NCI-H748 (cell line): Measurements from ENCODE around the gene TTC23.
"Not testable (repeated sequence)": the region's sequence is repeated elsewhere in the genome, so short reads cannot be mapped to it uniquely, and the experiment has no call there.

Source experiments
- DNase-seq: peaks from one replicate; lab custom pipeline; 2025; ENCODE audit not compliant: unreplicated experiment; lab: John Stamatoyannopoulos, UW

The TTC23 gene

DNA sequence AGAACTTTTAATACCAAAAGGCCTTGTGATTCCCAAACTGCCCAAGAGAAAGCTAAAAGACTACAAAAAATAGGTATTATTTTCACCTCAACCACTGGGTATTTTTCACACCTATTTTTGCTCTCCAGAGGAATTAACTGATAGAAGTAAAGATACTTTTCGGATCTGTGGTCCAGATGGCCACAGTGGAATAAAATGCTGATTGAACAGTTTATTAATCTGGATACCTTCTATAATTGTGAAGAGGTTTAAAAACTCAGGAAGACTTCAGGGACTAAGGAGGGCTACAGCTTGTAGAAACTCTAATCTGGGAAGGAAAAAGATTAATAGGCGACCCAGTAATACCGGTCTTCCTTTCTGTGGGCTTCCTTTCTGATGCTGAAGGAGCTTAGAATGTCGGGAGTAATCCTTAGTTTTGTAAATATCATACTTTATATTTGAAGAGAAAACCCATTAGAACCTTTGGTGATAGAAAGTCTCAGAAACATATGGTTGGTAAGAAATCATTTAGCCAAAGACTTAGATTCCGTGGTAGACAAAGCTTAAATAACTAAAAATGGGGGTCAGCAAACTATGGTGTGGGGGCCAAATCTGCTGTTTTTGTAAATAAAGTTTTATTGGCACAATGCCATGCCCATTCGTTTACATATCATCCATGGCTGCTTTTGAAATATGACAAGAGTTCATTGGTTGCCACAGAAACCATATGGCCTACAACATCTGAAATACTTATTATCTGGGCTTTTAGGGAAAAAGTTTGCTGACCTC is 47.8 kb downstream of the TTC23 start:
- DNase-seq, result no peak

DNA sequence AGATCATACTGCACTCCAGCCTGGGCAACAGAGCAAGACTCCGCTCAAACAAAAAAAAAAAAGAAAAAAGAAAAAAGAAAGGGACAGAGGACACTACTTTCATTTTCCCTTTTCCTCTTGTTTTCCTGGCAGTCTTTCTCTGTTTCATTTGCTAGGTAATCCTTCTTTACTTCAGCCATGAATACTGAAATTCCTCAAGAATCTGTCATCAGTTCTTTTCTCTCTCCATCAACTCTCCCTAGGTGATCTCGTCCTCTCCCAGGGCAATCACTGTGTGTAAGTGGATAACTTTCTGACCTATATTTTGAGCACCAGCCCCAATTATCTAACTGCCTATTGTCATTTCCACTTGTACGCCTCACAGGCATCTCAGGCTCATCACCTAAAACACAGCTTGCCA is 51.5 kb downstream of the TTC23 start:
- DNase-seq, result no peak

DNA sequence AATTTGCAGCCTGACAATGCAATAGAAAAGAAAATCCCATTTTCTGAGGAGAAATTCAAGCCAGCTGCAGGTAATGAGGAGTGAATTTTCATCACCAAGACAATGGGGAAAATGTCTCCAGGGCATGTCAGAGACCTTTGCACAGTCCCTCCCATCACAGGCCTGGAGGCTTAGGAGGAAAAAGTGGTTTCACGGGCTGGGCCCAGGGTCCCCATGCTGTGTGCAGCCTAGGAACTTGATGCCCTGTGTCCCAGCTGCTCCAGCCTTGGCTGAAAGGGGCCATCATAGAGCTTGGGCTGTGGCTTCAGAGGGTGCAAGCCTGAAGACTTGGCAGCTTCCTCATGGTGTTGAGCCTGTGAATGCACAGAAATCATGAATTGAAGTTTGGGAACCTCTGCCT is 57.2 kb downstream of the TTC23 start:
- DNase-seq, result not testable (repeated sequence)

DNA sequence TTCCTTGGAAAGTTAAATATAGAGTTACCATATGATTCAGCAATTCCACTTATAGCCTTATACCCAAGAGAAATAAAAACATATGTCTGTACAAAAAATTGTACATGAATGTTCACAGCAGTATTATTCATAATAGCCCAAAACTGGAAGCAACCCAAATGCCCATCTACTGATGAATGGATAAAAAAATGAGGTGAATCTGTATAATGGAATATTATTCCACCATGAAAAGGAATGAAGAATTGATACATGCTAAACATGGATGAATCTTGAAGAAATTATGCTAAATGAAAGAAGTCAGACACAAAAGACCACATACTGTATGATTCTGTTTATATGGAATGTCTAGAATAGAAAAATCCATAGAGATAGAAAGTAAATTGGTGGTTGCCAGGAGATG is 61.4 kb downstream of the TTC23 start:
- DNase-seq, result no peak

DNA sequence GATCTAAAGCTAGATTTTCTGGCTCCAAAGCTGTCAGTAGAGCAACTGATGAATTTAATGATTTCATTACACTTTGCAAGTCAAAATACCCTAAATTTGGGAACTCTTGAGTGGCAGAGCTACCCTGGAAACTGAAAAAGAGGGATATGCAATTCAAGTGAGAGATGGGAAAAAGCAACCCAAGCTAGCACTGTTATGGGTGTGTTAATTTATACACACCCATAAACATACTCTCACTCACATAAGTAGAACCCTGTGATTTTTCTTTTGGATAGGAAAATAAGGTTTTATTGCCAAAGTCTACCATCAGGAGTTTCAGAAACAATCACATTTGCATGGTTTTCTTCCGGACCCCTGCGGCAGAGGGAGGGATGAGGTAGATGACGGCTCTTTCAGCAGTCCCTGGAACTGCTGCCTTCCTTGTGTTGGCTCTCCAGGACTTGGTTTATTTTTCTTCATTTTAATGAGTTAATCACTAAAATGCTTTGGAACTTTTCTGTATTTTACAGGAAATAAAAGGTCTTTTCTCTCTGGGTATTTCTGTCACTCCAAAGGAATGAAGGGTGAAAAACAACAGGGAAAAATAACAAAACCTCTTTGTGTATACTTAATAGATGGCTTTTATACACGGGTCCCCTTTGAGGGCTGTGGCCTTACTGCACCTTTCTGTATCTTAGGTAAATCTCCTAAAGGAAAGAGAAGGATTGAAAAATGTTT is 63.8 kb downstream of the TTC23 start:
- DNase-seq, result no peak

- DNase-seq, result no peak
These were observed 66.6 kb downstream of the TTC23 start for GRCh38 chr15:99182791-99183190.

- DNase-seq, result no peak
These were observed 67.8 kb downstream of the TTC23 start for GRCh38 chr15:99181545-99181971.

DNA sequence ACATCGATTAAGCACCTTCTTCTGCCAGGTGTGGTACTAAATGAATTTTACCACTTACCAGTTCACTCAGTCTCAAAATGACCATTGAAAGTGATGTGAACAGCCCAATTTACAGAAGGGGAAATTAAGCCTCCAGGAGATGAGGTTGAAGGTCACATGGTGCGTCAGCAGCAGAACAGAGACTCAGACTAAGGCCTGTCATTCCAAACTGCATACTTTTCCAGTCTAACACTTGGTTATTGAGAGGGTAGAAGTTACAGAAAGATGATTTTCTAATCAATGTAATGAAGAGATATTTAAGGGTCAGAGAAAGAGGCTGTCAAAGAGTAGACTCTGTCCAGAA is 68.4 kb downstream of the TTC23 start:
- DNase-seq, result no peak

- DNase-seq, result no peak
These were observed 69.1 kb downstream of the TTC23 start for GRCh38 chr15:99180086-99180963.

DNA sequence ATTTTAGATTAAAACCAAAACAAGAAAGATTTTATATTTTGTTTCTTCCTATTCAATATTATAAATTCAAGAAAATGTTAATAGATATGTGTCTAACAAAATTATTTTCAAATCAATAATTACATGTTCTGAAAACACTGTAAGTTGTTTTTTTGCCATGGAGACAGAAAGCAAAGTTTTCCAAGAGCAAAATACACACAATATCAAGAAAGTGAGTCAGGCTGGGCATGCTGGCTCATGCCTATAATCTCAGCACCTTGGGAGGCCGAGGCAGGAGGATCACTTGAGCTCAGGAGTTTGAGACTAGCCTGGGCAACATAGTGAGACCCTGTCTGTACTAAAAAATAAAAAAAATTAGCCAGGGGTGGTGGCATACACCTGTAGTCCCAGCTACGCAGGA is 71.7 kb downstream of the TTC23 start:
- DNase-seq, result no peak

- no peak for DNase-seq
These were observed 72.6 kb downstream of the TTC23 start for GRCh38 chr15:99176757-99177156.

GRCh38 chr15:99174567-99175395 is 74.6 kb downstream of the TTC23 start:
- no peak for DNase-seq

- DNase-seq, result no peak
These were observed 76.4 kb downstream of the TTC23 start for GRCh38 chr15:99172989-99173388.

- no peak for DNase-seq
These were observed 77.2 kb downstream of the TTC23 start for GRCh38 chr15:99172171-99172570.

GRCh38 chr15:99170476-99171065 is 78.8 kb downstream of the TTC23 start:
- no peak for DNase-seq

GRCh38 chr15:99169769-99170311 is 79.5 kb downstream of the TTC23 start:
- DNase-seq, result no peak

GRCh38 chr15:99168601-99169580 is 80.5 kb downstream of the TTC23 start:
- DNase-seq, result no peak

DNA sequence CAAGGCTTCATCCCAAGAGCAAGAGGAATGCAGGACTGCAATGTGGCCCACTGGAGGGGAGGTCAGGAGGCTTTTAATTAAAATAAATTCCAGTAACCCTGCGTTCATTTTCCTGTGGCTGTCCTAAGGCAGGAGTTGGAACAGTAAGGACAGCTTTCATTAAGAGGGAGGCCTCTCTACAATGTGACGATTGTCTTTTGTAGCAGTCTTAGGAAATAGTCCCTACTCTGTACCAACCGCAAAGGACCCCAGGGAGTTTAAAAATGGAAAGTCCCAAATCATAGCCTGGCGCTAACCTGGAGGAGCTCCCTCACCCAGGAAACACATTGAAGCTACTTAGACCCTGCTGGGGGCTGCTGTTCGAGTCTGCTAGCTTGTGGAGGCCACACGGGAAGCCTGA is 81.7 kb downstream of the TTC23 start:
- no peak for DNase-seq

DNA sequence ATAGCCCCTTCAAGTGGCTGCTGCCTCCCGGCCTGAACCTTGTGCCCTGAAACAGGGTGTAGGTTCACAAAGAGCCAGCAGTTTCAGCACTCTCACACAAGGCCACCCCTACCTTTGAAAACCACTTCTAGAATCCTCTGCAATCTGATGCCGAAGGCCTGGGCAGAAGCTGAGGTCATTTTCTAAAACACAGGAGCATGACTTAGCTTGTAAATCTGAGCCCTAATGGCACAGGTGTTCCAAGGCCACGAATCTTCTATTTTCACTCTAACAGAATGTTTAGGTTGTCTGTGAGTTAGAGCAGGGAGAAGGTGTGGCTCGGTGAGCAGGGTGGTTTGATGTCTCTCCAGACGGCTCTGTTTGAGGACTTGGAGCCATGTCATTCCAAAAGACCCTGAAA is 82.2 kb downstream of the TTC23 start:
- DNase-seq, result no peak
